ENCODE measurements around the gene IQUB. TPM values are rescaled to one million over a fixed set of nuclear protein-coding genes. Genes with fewer than 3 reads are reported as not detected.

Gene IQUB
- total RNA-seq, 4 donors from 2014 or later: 5.4 to 11.7 (median 11.5) TPM

- no peaks in the 10 kb centered on the region for H3K27me3 ChIP-seq
- H3K36me3 ChIP-seq: no peaks in the 10 kb centered on the region
- H3K9me3 ChIP-seq: no peaks in the 10 kb centered on the region
- intact Hi-C loops (cut with DNase I): no loop called here
- DNase-seq: no peak
- no peak overlapping the region for H3K4me3 ChIP-seq (replicated peaks in 1 of 3)
- TF ChIP-seq POLR2A (IDR thresholded peaks at IDR 0.05): no peak
- no peak for TF ChIP-seq CTCF (IDR thresholded peaks at IDR 0.05)
- H3K27ac ChIP-seq: no peak overlapping the region
- no peaks in the 10 kb centered on the region for H3K4me1 ChIP-seq
Observed at GRCh38 chr7:123433665-123434064, 100.7 kb downstream of the IQUB start.

- no peaks in the 10 kb centered on the region for H3K27me3 ChIP-seq
- no peak for DNase-seq
- H3K36me3 ChIP-seq: no peaks in the 10 kb centered on the region
- no peak overlapping the region for H3K27ac ChIP-seq
- no peaks in the 10 kb centered on the region for H3K4me1 ChIP-seq
- intact Hi-C loops (cut with DNase I): no loop called here
- TF ChIP-seq POLR2A (IDR thresholded peaks at IDR 0.05) (no peak), CTCF (IDR thresholded peaks at IDR 0.05) (no peak)
- 82 to 85% methylated on average over 2 of the region's 2 CpGs for WGBS, 2 donors
- no peaks in the 10 kb centered on the region for H3K9me3 ChIP-seq
- no peak overlapping the region for H3K4me3 ChIP-seq (replicated peaks in 1 of 3)
Observed at GRCh38 chr7:123432601-123433000, 101.8 kb downstream of the IQUB start.

- no peak for DNase-seq
- Histone ChIP-seq H3K36me3 (no peaks in the 10 kb centered on the region), H3K27me3 (no peaks in the 10 kb centered on the region), H3K4me3 (replicated peaks in 1 of 3) (no peak overlapping the region), H3K9me3 (no peaks in the 10 kb centered on the region), H3K4me1 (no peaks in the 10 kb centered on the region), H3K27ac (no peak overlapping the region)
- intact Hi-C loops (cut with DNase I): no loop called here
- TF ChIP-seq POLR2A (IDR thresholded peaks at IDR 0.05): no peak
- no peak for TF ChIP-seq CTCF (IDR thresholded peaks at IDR 0.05)
- 91 to 93% methylated on average over 5 of the region's 5 CpGs for WGBS, 2 donors
Observed at GRCh38 chr7:123431075-123431614, 103.2 kb downstream of the IQUB start.

- intact Hi-C loops (cut with DNase I): no loop called here
- no peaks in the 10 kb centered on the region for H3K9me3 ChIP-seq
- H3K27ac ChIP-seq: no peak overlapping the region
- TF ChIP-seq CTCF (IDR thresholded peaks at IDR 0.05): no peak
- no peak for TF ChIP-seq POLR2A (IDR thresholded peaks at IDR 0.05)
- no peaks in the 10 kb centered on the region for H3K4me1 ChIP-seq
- H3K4me3 ChIP-seq (replicated peaks in 1 of 3): no peak overlapping the region
- H3K27me3 ChIP-seq: no peaks in the 10 kb centered on the region
- no peak for DNase-seq
- H3K36me3 ChIP-seq: no peaks in the 10 kb centered on the region
Observed at GRCh38 chr7:123425246-123425645, 109.1 kb downstream of the IQUB start.

- intact Hi-C loops (cut with DNase I): no loop called here
- no peaks in the 10 kb centered on the region for H3K36me3 ChIP-seq
- no peak for TF ChIP-seq POLR2A (IDR thresholded peaks at IDR 0.05)
- no peaks in the 10 kb centered on the region for H3K27me3 ChIP-seq
- DNase-seq: no peak
- no peaks in the 10 kb centered on the region for H3K4me1 ChIP-seq
- no peaks in the 10 kb centered on the region for H3K9me3 ChIP-seq
- no peak overlapping the region for H3K4me3 ChIP-seq (replicated peaks in 1 of 3)
- H3K27ac ChIP-seq: no peak overlapping the region
Observed at GRCh38 chr7:123424463-123424862, 109.9 kb downstream of the IQUB start.

- H3K27ac ChIP-seq: no peak overlapping the region
- H3K4me3 ChIP-seq (replicated peaks in 1 of 3): no peak overlapping the region
- no peaks in the 10 kb centered on the region for H3K36me3 ChIP-seq
- no peak for DNase-seq
- no peaks in the 10 kb centered on the region for H3K4me1 ChIP-seq
- no peak for TF ChIP-seq POLR2A (IDR thresholded peaks at IDR 0.05)
- no peak for TF ChIP-seq CTCF (IDR thresholded peaks at IDR 0.05)
- WGBS, 2 donors: 87 to 92% methylated on average over 2 of the region's 2 CpGs
- no peaks in the 10 kb centered on the region for H3K9me3 ChIP-seq
- intact Hi-C loops (cut with DNase I): no loop called here
- H3K27me3 ChIP-seq: no peaks in the 10 kb centered on the region
Observed at GRCh38 chr7:123423622-123424021, 110.8 kb downstream of the IQUB start.

Measured in thyroid gland (tissue), 4 donors.